GM21528 (cell line): Measurements from ENCODE around the gene WDR86.

Experiments used
- ATAC-seq: cut with Tn5 transposase; IDR thresholded peaks from one replicate; pipeline ENCODE4 v1.9.1; 2021; ENCODE audit warnings: mild to moderate bottlenecking, moderate library complexity; ENCODE audit not compliant: unreplicated experiment, low FRiP score

WDR86 gene

GRCh38 chr7:151428378-151429236, 18.8 kb upstream of the WDR86 start:
- ATAC-seq = no peak

GRCh38 chr7:151427705-151428377, 18.0 kb upstream of the WDR86 start:
- no peak for ATAC-seq

- no peak for ATAC-seq
These were observed 17.3 kb upstream of the WDR86 start for GRCh38 chr7:151426904-151427704.

DNA sequence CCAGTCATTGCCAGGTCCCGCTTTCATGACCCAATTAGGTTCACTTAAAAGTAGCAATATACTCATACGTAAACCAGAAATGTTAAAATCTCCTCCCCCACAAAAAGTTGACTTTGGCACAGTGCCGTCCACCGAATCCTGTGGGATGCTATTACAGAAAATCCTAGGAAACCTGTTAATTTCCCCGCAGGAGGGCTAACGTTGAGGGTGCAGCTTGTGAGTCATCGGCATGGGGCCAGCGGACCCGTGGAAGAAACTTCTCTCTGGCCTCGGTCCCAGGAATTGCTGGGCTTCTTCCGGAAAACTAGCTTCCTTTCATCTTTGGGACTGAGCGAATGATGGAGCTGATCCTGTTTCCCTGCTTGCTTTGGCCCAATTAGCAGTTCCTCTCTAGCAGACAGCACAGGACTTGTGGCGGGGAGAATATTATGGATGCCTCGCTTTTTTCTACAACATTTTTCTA, 16.6 kb upstream of the WDR86 start:
- no peak for ATAC-seq

DNA sequence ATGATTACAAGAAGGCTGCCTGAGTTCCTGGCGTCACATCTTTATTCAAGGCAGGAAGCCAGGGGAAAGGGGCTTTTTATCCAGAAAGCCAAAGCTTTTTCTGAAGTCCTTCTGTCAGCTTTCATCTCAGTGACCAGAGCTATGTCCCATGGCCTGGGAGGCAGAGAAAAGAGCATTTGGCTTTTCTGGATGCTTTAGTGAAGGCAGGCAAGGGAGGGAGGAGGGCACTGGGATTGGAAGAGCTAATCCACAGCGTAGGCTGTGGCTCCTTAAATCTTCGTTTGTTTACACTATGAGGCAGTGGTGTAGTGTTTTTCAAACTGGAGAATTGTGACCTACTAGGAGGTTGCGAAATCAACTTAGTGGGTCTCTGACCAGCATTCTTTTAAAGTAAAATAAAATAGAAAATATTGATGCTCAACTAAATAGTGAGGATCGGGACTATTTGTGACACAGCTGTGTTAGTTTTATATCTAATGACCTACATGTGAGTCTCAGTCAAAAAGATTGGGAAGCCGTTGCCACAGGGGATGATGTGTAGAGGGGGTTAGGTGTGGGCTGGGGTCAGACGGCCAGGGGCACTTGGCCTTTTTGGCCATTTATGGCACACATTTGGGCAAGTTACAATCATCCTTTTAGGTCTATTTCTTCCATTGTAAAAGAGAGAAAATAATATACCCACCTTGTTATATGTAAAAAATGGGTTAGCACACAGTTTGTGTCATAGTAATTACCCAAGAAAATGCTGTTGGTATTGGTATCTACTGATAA, 16.0 kb upstream of the WDR86 start:
- ATAC-seq = no peak

GRCh38 chr7:151424799-151425198, 15.0 kb upstream of the WDR86 start:
- ATAC-seq = no peak

DNA sequence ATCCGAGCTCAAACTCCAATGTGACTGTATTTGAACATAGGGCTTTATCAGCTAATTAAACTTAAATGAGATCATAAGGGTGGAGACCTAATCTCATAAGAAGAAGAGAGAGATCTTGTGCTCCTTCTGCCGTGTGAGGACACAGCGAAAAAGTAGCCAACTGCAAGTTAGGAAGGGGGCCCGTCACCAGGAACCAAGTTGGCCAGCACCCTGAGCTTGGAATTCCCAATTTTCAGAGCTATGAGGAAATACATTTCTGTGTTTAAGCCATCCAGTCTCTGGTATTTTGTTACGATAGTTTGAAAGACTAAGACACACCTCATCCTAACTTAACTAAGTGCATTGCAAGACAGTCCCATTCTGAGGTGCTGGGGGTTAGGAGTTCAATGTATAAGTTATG, 14.1 kb upstream of the WDR86 start:
- ATAC-seq = no peak

DNA sequence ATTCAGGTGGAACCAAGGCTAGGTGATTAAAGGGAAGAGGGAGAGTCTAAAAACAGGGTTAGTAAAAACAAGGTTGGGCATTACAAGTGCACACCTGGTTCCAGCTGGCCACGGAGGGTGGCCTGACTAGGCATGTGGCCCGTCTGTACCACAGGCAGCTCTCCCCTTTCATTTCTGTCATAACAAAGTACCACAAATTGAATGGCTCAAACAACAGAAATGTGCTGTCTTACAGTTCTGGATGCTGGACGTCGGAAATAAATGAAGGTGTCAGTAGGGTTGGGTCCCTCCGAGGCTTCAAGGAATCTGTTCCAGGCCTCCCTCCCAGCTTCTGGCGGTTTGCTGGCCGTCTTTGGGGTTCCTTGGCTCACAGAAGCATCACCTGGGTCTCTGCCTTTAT, 13.4 kb upstream of the WDR86 start:
- no peak for ATAC-seq

DNA sequence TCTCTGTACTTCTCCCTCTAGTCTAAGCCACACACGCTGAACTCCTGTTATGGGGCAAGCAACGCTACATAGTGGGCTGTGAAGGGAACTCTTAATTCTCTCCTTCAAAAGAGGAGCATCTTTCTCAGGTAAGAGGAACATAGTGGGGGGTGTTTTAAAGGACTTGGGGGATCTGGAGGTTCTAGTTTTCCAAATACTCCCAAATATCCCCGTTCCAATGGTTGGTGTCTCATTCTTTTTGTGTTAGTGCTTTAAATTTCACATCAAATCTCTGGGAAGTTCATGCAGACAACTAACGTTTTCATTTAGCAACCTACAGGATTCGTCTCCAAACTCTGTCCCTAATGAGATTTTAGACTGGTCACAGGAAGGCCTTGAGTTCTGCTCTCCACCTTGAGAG, 12.4 kb upstream of the WDR86 start:
- ATAC-seq = no peak

- no peak for ATAC-seq
These were observed 10.3 kb upstream of the WDR86 start for GRCh38 chr7:151420144-151420543.

DNA sequence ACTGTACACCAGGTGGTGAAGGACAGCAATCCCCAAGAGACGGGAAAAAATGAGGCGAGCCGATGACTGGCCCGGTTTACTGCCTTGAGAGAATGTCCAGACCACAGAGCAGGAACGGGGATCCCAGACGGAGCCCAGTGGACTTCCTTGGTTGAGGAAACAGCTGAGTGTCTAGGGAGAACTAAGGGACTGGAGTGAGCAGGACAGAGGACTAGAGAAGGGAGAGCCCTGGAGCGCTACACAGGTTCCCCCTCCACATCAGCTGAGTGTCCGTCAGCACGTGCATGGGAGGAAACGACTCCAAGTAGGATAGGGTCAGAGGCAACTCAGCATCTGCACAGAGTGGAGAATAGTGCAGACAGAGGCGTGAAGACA, 7.1 kb upstream of the WDR86 start:
- ATAC-seq = no peak

DNA sequence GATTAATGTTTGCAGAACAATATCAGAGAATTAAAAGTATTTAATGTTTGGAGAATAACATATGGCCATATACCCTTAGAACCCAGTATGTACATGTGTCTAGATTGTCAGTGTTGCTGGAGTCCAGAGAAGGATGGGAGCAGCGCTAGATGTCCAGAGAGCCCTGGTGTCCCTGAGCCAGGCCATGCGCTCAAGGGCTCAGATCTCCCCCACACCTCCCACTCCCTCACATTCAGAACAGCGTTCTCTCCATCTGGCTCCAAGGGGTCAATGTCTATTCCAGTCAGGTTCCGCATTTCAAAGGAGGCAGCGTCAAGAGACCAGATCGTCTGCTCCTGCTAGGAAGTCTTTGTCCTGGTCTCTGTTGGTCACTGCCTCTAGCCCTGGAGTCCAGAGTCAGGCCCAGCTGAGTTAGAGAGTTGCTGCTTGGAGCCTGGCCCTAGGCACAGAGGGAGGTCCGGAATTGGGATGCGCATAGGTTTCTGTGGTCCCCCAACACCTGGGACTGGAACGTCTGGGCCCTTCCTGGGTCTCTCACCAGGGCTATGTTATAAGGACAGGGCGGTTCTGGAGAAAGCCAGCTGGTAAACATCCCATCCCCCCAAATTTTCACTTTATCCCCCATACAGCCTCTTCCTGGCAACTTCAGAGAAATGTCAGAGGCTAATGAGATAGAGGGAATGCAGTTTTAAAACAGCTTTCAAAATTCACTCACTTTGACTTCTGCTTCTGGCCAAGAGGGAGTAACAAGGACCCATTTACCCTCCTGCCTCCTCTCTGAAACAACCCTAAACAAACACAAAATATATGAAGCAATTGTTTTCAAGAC, 6.5 kb upstream of the WDR86 start:
- ATAC-seq = no peak

DNA sequence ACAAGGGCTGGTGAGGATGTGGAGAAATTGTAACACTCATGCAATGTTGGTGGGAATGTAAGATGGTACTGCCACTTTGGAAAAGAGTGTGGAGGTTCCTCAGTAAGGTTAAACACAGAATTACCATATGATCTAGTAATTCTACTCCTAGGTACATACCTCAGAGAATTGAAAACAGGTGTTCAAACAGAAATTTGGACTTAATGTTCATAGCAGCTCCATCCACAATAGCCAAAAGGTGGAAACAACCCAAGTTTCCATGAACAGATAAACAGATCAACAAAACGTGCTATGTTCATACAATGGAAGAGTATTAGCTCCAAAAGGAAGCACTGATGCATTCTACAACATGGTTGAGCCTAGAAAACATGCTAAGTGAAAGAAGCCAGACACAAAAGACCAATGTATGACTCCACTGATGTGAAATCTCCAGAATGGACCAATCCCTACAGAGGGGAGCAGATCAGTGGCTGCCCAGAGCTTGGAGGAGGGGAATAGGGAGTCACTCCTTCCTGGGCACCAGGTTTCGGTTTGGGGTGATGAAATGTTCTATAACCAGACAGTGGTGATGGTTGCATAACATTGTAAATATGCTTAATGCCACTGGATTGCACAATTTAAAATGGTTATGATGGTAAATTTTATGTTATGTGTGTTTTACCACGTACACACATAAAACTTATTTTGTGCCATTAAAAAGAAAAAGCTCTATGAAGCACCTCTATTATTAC, 5.7 kb upstream of the WDR86 start:
- no peak for ATAC-seq

DNA sequence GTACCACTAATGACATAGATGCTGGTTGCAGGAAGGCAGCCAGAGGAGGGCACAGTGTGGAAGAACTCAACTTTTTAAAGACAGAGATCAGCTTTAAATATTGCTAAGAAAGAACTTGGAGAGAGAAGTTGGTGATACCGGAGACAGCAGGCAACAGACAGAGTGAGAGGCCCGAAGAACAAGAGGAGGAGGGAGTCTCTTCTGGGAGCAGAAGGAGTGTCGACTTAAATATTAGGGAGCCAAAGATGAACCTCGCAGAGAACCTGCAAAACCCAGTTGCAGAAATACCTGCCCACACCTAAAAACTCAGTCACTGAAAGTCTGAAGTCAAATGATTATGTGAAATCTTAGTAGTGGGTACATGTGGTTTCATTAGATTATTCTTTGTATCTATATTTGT, 3.4 kb upstream of the WDR86 start:
- no peak for ATAC-seq

GRCh38 chr7:151412318-151412717, 2.5 kb upstream of the WDR86 start:
- no peak for ATAC-seq

- ATAC-seq = no peak
These were observed 1.7 kb upstream of the WDR86 start for GRCh38 chr7:151411551-151411950.

DNA sequence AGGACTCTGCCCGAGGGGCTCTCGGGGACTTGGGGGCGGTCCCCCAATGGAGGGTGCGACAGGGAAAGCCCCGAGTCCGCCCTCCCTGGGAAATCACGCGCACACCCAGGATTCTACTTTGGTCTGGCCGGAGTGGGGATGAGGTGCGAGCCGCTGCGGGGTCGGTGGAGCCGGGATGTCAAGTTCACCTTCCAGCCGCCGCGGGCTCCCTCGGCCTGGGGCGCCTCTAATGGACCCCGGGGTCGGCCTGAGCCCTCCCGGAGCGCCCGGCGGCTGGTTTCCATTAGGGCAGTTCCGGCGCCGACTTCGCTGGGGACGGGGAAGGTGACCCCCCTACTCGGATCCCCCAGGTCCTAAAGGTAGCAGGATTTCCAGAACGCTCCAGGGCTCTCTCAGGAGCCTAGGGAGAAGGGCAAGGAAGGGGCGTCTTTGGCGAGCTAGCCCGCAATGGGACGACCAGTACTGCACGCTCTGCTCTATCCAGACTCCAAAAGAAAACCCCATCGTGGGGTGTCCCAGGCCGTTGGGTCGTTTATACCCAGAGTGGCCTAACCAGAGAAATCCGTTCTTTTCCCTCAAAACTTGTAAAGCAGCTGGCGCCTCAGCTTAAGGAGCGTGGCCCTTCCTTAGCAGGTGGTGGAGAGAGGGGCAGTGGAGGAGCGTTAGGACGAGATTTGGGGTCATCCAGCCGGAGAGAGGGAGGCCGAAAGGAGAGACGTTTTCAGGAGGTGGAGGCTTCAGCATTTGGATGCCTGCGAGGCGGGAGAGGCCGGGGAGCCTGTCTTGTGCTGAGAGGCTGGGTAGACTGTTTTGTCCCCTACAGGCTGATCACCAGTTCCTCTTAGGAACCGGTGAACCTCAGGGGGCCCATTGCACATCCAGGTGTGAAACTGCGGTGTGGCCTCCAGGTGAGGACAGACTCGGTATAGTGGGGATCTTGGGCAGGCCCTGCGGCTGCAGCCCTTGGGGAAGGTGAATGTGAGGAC, 860 bp upstream of the WDR86 start:
- no peak for ATAC-seq
